GM21381 (cell line): ENCODE results near the gene ZNF501.
A peak's percentile ranks its signal among the peaks of the same experiment; 100 is the strongest.

ENCODE experiments used
- ATAC-seq: cut with Tn5 transposase; IDR thresholded peaks from one replicate; pipeline ENCODE4 v1.9.1; 2021; ENCODE audit warnings: mild to moderate bottlenecking, moderate library complexity; ENCODE audit not compliant: unreplicated experiment

The ZNF501 gene

DNA sequence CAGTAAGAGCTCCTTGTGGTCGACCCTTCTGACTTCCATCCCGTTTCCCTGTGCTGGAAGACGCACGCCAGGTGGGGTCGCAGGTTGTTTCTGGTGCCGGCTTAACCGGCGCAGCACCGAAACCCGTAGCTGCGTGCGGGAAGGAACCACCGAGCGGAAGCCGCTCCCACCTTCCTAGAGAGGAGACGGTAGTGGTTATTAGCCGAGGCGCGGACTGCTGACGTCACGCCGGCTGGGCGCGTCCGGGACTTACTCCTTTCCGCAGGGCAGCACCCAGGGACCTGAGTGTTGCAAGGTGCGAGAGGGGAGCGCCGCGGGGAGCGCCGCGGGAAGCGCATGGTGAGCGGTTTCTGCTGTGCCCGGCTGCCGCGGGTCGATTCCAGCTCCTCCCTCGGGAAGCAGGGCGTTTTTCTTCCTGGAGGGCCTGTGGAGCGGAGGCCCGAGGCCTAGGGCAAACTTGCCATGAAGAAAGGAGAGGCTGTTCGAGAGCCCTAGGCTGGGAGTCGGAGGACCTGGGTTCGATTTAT lies at the start of gene ZNF501:
Gene ZNF501 (plus strand): TSS at position 252 of the 527 bp plus-strand sequence. CDS start 4,787 bp downstream, outside the sequence.
- ATAC-seq: peak; percentile 82

DNA sequence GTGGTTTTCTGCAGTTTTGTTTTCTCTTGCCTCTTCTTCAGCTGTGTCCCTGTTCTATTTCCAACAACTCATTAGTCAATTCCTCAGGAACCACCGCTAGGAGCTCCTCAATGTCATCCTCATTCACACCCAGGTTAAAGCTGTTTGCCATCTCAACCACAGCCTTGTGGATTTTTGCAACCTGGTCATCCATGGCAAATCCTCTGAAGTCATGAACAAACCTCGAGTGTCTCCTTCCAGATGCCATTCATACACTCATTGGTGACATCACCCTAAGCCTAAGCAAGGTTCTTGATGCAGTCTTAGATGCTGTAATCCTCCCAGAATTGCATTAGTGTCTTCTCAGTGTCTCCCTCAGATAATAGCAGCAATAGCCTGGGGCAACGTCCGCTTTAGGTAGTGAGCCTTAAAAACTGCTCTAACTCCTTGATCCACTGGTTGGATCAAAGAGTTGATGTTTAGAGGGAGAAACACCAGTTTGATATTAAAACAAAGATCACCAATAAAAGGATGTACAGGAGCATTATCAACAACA lies 48.4 kb upstream of the ZNF501 start:
- no peak for ATAC-seq

- ATAC-seq: no peak
Observed at GRCh38 chr3:44682182-44682896, 47.1 kb upstream of the ZNF501 start.

- peak; percentile 62 for ATAC-seq
Observed at GRCh38 chr3:44685128-44685800, 44.2 kb upstream of the ZNF501 start.

- ATAC-seq: no peak
Observed at GRCh38 chr3:44687898-44688297, 41.5 kb upstream of the ZNF501 start.

DNA sequence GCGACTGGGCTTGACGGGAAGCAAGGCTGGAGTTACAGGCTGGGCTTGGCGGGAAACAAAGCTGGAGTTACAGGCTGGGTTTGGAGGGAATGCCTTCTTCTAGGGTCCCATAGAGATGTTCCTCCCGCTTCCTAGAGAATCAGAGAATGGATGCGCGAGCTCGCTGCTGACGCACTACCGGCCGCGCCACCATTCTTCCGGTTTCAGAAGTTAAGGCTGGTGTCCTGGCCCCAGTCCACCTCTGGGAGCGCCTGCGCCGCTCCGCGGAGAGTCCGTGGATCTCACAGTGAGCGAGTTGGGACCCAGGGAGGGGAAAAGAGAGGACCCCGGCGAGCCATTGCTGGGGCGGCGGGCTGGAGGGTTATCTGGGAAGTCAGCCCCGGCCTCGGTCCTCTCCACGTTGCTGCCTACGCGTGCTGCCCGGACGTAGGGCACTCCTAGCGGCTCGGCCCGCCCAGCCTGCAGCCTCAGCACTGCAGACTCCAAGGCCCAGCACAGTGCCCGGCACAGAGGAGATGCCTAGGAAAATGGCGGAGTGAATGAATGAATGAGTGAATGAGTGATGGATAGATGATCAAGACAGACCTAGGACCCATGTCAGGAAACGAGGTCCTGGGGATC lies 16.9 kb upstream of the ZNF501 start, which contains the start of gene ZNF502:
Gene ZNF502 (plus strand): TSS at position 206 of the 621 bp plus-strand sequence. CDS start 7,602 bp downstream, outside the sequence.
- no peak for ATAC-seq

DNA sequence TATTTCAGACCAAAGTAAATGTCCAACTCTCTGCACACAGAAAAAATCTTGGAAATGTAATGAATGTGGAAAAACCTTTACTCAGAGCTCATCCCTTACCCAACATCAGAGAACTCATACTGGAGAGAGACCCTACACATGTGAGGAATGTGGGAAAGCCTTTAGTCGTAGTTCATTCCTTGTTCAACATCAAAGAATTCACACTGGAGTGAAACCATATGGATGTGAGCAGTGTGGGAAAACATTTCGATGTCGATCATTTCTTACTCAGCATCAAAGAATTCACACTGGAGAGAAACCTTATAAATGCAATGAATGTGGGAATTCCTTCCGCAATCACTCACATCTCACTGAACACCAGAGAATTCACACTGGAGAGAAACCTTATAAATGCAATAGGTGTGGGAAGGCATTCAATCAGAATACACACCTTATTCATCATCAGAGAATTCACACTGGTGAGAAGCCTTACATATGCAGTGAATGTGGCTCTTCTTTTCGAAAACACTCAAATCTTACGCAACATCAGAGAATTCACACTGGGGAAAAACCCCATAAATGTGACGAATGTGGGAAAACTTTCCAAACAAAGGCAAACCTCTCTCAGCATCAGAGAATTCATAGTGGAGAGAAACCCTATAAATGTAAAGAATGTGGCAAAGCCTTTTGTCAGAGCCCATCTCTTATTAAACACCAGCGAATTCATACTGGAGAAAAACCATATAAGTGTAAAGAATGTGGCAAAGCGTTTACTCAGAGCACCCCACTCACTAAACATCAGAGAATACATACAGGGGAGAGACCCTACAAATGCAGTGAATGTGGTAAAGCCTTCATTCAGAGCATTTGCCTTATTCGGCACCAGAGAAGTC lies 8.0 kb upstream of the ZNF501 start:
- ATAC-seq: no peak

DNA sequence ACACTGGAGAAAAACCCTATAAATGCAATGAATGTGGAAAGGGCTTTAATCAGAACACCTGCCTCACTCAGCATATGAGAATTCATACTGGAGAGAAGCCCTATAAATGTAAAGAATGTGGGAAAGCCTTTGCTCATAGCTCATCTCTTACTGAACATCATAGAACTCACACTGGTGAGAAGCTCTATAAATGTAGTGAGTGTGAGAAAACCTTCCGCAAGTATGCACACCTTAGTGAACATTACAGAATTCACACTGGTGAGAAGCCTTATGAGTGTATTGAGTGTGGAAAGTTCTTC lies 7.4 kb upstream of the ZNF501 start:
- ATAC-seq: no peak

- no peak for ATAC-seq
Observed at GRCh38 chr3:44734646-44735168, 5.3 kb downstream of the ZNF501 start.

GRCh38 chr3:44761101-44761423 lies 31.6 kb downstream of the ZNF501 start:
- peak; percentile 23 for ATAC-seq

GRCh38 chr3:44761424-44762169 lies 32.2 kb downstream of the ZNF501 start, which contains the start of the genes KIAA1143 and KIF15:
KIAA1143 (minus strand) TSS chr3:44761619; CDS start chr3:44761602, 17 bp downstream.
KIF15 (plus strand) TSS chr3:44761794; CDS start chr3:44761866, 72 bp downstream.
- ATAC-seq: peak; percentile 93

DNA sequence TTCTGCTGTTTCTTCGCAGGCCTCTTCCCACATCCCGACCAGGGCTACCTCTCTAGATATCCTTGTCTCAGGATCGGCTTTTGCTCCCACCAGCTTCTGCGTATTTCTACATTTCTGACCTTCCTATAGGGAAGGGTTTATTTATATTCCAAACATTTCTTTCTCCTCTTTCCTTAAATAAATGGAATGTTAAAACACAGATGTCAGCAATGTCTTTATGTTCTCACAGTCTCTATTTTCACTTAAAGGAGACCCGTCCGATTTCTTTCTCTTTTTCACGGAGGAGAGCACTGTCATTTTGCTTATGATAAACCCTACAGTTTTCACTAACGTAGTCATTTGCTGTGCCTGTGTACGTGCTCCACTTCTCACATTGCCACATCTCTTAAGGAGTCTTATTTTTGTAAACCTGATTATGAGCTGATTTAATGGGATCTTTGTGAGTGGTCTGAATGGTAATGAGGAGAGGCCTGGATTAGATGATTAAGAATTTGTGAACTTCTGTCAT lies 32.8 kb downstream of the ZNF501 start:
- ATAC-seq: no peak

DNA sequence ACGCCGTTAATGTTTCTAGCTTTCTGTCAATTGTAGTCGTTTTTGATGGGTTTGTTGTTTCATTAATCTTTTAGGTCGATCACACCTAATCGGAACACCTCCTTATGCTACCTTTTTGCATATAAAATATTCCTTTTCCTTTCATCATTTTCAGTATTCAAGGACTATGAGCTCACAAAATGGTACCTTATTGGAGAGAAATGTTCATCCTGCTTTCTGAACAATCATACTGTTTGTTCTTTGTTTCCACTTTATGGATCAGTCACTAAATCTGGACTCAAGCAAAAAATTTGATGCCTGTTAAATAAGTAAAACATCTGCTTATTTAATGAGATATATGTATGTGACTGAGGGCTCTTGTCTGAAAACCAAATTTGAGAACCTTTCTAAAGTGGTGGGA lies 33.3 kb downstream of the ZNF501 start:
- ATAC-seq: no peak

- ATAC-seq: no peak
Observed at GRCh38 chr3:44764248-44764647, 34.8 kb downstream of the ZNF501 start.

- ATAC-seq: no peak
Observed at GRCh38 chr3:44771424-44772098, 42.1 kb downstream of the ZNF501 start.

- no peak for ATAC-seq
Observed at GRCh38 chr3:44772099-44772442, 42.6 kb downstream of the ZNF501 start.

- no peak for ATAC-seq
Observed at GRCh38 chr3:44782891-44783290, 53.5 kb downstream of the ZNF501 start.
